ENCODE measurements around the gene MISP.

GRCh38 chr19:789701-790060 lies 38.8 kb downstream of the MISP start:
- TF ChIP-seq, protein P1, sequence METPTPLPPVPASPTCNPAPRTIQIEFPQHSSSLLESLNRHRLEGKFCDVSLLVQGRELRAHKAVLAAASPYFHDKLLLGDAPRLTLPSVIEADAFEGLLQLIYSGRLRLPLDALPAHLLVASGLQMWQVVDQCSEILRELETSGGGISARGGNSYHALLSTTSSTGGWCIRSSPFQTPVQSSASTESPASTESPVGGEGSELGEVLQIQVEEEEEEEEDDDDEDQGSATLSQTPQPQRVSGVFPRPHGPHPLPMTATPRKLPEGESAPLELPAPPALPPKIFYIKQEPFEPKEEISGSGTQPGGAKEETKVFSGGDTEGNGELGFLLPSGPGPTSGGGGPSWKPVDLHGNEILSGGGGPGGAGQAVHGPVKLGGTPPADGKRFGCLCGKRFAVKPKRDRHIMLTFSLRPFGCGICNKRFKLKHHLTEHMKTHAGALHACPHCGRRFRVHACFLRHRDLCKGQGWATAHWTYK (CRISPR knock-in tag; IDR thresholded peaks at IDR 0.05), result no peak
- TF ChIP-seq MEF2D (tag; conservative IDR thresholded peaks at IDR 0.05; ENCODE audit: low read depth), result no peak
- TF ChIP-seq ESRRA (IDR thresholded peaks at IDR 0.05; ENCODE audit: borderline replicate concordance, low read depth), result no peak
